ENCODE measurements around the gene PSMA5.
"Not testable (repeated sequence)": the region's sequence is repeated elsewhere in the genome, so short reads cannot be mapped to it uniquely, and the experiment has no call there.

The PSMA5 gene

DNA sequence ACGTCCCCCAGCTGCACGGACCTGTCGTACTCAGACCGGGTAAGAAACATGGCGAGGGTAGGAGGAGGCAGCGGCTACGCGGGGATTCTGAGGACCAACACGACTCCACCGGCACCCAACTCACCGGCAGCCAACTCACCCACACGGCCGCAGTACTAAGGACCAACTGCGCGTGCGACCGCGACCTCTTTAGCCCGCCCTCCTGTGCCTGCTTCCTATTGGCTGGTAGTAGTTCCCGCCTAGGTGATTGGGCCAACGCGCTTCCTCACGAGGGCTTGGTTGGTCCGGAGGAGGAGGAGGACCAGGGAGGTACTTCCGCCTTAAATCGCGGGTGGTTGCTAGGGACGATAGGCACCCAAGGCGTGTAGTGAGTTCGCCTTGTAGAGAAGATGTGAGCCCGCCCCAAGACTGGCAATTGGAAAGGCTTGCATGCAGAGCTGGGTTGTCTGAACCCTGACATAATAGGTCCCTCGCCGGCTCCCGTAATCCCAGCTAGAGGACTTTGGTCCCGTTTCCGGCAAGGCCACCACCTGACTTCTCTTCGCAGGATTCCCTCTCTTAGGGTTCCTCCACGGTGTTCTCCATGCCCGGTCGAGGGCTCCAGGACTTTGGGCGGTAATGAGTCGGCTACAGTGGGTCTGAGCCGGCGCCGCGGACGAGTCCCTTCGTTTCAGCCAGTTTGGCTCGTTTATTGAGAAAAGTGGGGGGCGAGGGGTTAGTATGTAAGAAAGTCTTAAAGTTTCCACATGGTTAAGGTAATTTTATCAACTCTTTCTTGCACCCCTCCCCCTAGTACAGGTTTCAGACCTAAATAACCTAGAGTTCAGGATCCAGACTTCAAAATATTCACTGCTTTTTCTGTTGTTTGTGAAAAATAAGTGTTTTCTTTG lies at the start of gene PSMA5:
Gene PSMA5, minus strand, starts transcription at position 168 of the 890 bp plus-strand sequence. Its CDS starts 118 bp downstream, at position 50.
- DNase-seq (ENCODE audit: low spot score), result peak; percentile 99

DNA sequence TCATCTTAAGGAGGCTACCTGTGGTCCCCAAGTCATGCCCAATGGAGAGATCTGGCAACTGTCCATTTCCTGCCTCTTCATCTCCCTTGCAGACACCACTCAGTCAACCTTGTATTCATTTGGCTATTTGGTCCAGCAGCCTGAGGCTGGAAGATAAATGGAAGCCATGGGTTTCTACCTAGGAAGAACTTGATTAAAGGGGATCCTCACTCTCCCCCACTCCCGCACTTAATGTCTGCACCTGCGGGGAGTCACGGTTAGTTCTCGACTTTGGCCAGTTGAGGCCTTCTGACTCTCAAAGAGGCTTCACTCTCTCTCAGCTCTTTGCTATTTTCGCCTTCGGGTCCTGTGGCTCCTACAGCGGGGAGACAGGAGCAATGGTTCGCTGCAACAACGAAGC lies 49.0 kb upstream of the PSMA5 start:
- DNase-seq (ENCODE audit: low spot score), result no peak

DNA sequence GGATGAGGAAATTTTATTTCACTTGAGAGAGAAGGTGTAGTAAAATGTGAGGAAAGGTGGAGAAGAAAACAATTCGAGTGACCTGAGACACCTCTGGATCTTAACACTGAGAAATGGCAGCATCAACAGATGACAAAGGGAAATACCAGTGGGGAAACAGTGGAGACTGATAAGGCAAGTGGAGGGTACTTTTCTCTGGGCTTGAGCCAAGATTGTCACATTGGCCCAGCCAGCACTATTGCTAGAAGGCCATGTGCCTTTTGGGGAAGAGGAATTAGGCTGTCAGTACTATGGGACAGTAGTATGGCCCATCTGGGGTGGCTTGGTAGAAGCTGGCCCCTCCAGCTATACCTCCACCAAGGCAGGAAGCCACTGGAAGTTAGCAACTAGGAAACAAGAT lies 48.4 kb upstream of the PSMA5 start:
- DNase-seq (ENCODE audit: low spot score), result no peak

DNA sequence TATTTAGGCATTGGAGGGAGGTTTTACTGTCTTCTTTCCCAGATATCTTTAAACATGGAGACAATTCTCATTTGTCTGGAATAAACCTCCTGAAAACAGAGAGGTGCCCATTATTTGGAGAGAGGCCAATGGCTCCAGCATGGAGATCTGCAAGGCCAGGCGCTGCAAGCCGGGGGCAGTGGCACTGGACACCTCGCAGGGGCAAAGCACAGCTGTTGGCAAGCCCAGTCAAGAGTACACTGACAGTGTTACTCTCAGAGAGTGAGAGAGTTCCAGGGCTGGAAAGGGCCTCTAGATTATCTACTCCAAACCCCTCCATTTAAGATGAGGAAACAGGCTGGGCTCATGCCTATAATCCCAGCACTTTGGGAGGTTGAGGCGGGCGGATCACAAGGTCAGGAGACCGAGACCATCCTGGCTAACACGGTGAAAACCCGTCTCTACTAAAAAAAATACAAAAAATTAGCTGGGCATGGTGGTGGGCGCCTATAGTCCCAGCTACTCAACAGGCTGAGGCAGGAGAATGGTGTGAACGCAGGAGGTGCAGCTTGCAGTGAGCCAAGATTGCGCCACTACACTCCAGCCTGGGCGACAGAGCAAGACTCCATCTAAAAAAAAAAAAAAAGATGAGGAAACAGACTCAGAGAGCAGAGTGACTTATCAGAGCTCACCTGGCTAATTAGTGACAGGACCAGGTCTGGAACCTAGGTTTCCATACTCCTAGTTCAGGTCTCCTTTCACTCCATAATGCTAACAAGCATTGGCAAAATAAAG lies 47.2 kb upstream of the PSMA5 start:
- not testable (repeated sequence) for DNase-seq (ENCODE audit: low spot score)

DNA sequence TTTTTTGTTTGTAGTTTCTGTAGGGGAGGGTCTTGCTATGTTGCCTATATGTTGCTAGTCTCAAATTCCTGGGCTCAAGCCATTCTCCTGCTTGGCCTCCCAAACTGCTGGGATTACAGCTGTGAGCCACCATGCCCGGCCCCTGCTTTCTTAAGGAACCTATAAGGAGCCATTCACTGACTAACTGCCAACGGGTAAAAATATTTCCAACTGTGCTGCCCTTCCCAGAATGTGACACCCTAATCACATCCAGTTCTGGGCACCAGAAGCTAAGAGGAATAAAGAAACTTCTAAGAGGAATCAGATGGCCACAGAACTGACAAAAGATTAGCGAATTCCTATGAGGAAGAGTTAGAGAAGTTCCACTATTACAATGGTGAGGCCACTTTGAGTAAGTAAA lies 46.5 kb upstream of the PSMA5 start:
- DNase-seq (ENCODE audit: low spot score), result no peak

DNA sequence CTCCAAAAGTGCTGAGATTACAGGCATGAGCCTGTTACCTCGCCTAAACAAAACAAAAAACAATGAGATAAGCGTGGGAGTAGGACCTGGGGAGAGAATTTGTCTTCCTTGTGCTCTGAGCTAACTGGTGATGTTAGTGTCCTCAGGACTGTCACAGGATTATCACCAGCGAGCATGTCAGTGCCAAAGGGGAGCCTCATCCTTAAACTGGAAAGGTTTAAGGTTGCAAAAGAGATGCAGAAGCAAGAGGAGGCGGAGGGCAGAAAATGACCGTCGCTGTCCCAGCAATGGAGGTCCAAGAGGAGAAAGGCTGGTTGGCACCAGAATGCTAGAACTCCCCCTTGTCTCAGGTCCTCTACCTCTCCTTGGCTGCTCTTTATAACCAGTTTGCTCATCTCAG lies 44.0 kb upstream of the PSMA5 start:
- no peak for DNase-seq (ENCODE audit: low spot score)

DNA sequence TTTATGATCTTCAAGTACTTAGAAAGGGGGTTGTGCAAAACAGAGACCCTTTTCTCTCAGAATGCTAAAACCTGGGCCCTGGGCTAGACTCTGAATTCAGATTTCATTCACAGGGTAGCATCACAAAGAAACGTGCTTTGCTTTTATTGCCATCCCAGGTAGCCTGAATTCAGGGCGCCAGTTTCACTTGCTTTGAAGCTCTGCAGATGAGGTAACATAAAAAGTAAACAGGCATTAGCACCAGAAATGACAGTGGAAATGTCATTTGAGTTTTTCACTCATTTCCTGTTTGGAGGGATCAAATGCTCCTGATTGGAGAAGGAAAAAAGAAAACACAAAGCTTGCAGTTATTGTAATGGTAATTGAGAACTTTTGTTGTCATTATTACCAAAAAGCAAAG lies 42.7 kb upstream of the PSMA5 start:
- DNase-seq (ENCODE audit: low spot score), result no peak

DNA sequence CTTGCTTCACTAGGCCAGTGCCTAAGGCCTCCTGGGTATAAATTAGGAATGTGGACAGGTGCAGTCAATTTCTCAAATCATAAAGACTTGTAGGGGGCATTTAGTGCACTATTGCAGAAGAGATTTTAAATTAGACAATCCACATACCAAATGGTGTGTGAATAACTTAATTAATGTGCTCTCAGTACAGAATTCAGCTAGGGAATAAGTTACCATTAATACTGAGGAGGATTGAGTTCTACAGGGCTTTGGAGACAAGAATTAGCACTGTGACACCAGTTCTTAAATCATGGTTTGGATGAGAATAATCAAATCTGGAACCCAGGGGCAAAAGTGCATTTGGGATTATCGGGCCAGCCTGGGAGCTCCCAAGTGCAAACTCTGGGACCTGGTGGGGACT lies 41.8 kb upstream of the PSMA5 start:
- DNase-seq (ENCODE audit: low spot score), result no peak

DNA sequence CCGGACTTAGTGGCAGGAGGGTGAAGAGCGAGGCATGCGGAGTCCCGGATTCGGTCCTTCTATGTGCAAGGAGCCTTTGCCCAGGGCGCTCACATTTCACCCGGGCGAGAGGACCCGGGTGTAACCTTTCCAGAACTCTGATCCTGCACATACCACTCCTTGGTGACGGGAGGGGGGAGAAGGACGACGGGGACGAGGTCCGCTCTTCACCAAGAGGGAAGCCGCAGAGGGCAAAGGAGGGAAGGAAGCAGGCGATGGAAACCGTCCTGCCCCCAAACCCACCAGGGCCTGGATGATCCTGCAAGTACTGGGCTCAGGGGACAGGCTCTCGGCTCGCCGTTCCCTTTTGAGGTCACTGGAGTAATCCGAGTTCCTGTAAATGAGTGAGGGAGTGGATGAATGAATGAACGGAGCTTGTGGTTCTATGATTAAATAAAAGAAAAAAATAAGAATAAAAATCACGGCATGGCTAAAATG lies 41.1 kb upstream of the PSMA5 start:
- no peak for DNase-seq (ENCODE audit: low spot score)

DNA sequence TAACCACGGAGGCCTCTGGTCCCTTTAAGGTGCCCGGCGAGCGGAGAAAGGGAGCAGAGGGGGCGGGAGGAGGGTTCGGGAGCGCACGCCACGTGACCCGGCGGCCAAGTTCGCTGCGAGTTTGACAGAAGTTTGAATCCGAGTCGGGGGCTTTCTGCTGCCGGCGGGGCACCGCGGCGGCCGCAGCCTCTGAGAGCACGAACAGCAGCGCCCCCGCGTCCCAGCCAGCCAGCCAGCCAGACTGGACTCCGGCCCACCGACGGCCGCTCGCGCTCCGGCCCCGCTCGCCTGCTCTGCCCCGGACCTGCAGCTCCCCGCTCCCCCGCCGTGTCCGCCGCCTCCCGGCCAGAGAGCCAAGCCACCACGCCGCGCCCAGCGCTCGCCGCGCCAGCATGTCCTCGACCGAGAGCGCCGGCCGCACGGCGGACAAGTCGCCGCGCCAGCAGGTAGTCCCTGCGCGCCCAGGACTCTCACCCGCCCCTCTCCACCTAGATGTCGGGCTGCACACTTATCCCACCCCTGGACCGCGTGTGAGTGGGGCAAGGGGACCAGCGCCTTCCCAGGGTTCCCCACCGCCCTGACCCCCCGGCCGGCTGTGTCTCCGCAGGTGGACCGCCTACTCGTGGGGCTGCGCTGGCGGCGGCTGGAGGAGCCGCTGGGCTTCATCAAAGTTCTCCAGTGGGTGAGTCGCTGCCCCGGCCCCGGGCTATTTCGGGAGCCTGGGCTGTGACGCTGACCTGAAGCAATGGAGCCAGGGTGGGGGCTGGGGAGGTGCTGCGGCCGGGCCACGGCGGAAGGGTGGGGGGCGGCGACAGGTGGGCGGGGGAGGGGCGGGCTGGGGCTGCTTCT lies 40.4 kb upstream of the PSMA5 start, which contains the start of gene SYPL2:
Gene SYPL2, plus strand, starts transcription at position 95 of the 849 bp plus-strand sequence. Its CDS starts 298 bp downstream, at position 393.
- DNase-seq (ENCODE audit: low spot score), result no peak

DNA sequence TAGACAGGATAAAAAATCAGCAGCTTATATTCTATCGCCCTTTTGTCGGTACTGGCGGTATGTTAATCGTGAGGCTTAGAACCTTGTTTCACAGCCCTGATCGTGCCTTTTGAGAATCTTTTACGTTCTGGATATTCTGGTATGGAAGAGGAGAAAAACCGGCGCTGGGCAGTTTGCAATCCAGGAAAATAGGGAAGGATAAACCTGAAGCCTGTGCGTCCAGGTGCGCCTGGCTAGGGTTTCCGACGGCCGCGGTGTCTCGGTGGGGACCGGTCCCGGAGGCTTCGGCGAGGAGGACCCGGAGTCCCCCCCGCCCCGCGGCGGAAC lies 39.8 kb upstream of the PSMA5 start:
- no peak for DNase-seq (ENCODE audit: low spot score)

DNA sequence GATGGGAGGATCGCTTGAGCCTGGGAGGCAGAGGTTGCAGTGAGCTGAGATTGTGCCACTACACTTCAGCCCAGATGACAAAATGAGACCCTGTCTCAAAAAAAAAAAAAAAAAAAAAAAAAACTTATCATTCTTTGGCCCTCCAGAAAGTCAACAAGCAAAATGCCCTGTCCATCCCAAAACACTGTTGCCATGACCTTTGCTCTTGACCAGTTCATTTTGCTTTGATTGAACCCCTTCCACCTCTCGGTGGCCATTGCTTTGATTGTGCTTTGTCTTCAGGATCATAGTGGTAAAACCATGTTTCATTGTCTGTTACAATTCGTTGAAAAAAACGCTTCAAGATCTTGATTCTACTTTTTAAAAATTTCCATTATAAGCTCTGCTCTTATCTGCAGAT lies 31.6 kb upstream of the PSMA5 start:
- DNase-seq (ENCODE audit: low spot score), result no peak

DNA sequence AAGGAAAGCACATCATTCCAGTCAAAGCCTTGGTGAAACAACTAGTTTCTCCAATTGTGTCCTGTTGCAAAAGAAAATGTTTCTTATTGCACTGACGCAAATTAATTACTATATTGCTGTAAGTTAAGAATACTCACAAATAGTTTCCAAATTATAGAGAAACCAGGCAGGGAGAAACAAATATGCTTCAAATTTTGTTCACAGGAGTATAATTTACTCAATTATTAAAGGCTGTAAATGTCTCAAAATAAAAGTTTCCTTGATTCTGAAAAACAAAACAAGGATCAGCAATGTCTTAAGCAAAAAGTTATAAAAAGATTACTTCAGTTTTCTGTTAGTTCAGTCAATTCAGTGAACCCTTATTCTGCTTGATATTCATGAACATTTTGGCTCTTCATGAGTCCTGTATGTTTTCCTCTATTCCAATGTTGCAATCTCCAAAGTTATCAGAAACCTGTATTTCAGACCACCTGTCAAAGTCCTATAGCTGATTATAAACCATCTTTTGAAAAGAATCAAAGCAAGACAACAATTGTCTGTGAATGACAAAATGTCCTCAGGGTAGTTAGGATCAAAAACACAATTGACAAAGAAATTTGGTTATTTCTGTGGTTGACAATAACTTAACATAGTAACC lies 28.4 kb upstream of the PSMA5 start:
- no peak for DNase-seq (ENCODE audit: low spot score)

DNA sequence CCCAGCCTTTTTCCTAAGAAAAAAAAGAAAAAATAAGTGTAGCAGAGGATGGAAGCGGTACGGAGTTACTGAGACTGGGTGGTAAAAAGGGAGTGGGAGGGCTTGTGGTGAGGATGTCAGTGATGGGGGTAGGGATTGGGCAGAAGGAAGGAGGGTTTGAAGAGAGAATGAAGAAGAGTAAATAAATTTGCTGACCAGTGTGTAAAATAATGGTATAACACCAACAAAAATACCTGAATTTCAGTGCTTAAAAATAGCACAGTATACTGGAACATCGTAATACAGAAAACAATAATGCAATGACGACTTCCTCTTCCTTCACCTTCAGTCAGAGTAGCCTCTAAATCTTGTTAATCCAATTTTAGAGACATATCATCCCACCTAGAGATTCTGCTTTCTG lies 21.3 kb upstream of the PSMA5 start:
- DNase-seq (ENCODE audit: low spot score), result no peak

DNA sequence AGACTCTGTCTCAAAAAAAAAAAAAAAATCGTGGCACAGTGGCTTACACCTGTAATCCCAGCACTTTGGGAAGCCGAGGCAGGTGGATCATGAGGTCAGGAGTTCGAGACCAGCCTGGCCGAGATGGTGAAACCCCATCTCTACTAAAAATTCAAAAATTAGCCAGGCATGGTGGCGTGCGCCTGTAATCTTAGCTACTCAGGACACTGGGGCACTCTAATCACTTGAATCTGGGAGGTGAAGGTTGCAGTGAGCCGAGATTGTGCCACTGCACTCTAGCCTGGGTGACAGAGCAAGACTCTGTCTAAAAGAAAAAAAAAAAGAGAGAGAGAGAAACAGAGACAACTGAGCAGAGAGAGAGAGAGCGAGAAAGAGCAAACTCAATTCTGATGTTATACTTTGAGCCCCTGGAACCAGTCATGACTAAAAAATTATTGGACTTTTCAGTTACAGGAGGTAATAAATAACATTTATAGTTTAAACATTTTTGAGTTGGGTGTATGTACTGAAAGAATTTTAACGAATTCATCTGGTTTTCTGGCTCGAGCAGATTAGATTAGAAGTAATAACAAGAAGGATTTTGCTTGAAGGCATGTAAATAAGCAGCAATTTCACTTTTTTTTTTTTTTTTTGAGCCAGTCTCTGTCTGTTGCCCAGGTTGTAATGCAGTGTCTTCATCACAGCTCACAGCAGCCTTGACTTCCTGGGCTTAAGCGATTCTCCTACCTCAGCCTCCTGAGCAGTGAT lies 19.9 kb upstream of the PSMA5 start:
- DNase-seq (ENCODE audit: low spot score), result not testable (repeated sequence)

DNA sequence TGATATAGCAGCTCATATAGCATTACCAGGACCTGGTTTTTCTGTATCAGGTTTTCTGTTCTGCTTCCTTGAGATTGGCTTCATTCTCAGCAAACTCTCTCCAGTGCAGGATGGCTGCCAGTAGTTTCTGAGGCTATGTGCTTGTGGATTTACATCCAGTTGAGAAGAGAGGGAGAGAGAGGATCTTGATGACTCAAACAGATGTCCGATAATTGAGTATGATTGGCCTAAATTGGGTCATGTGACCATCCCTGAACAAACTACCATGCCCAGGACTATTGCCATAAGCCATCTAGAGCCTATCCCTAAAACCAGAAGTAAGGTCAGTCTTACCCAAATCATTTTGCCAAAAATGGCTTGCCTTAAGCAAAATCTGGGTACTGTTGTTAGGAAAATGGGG lies 18.1 kb upstream of the PSMA5 start:
- no peak for DNase-seq (ENCODE audit: low spot score)

DNA sequence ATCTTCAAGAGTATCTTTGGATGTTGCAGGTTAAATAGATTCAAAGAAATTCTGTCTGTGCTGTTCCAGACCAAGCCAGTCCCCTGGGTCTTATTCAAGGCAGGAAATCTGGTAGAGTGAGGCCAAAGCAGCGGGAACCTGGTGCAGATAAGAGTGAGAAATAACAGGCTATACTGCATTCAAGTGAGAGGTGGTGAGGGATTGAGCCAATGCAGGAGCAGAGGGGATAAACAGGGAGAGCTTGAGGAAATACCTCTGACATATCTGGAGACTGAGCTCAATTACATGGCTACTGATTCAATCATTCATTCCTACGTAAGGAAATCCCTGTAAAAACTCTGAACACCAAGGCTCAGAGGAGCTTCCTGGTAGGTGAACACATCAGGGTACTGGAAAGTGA lies 17.2 kb upstream of the PSMA5 start:
- DNase-seq (ENCODE audit: low spot score), result no peak

DNA sequence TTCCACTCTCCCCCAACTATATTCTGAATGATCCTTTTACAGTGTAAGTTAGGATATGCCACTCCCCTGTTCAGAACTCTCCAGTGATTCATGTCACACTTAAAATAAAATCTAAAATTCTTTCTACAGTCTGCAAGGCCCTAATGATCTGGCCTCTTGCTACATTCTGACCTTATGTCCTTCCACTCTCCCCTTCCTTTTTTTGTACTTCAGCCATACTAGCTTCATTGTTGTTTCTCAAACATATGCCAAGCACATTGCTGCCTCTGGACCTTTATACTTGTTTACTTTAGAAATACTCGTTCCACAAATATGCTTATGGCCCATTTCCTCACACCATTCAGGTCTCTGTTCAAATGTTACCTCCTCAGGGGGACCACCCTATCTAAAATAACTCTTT lies 14.8 kb upstream of the PSMA5 start:
- DNase-seq (ENCODE audit: low spot score), result no peak

DNA sequence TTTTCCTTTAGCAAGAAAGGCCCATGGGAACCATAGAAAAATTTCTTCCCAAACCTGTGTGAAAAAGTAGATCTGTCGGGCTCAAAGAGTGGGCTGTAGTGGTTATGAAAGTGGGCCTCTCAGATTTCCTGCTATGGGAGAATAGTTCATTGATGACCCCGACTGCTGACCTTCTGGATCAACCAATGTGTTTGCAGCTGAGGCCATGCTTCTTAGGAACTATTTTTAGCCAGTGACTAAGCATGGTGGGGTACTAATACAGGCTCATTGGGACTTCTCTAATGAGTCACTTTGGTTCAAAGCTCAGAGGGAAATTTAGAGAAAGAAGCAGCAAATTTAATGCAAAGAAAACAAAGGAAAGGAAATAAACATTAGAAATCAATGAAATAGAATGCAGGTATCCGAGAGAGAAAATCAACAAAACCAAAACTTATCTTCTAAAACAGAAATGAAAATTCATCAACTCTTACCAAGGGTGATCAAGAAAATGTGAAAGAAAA lies 12.6 kb upstream of the PSMA5 start:
- no peak for DNase-seq (ENCODE audit: low spot score)

DNA sequence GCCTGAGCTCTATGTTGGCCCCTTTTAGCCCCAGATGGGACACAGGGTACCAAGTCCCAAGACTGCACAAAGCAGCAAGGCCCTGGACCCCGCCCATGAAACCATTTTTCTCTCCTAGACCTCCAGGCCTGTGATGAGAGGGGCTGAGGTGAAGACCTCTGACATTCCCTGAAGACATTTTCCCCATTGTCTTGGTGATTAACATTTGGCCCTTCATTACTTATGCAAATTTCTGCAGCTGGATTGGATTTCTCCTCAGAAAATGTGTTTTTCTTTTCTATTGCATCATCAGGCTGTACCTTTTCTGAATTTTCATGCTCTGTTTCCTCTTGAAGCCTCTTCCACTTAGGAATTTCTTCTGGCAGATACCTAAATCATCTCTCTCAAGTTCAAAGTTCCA lies 8.2 kb upstream of the PSMA5 start:
- DNase-seq (ENCODE audit: low spot score), result no peak

DNA sequence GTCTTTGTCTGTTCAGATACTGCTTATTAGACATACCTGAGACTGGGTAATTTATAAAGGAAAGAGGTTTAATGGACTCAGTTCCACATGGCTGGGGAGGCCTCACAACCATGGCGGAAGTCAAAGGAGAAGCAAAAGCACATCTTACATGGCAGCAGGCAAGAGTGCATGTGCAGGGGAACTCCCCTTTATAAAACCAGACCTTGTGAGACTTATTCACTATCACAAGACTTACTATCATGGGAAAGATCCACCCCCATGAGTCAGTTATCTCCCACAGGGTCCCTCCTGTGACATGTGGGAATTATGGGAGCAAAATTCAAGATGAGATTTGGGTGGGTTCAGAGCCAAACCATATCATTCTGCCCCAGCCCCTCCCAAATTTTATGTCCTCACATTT lies 7.1 kb upstream of the PSMA5 start:
- no peak for DNase-seq (ENCODE audit: low spot score)

Measured in putamen (tissue), 1 donor.